ENCODE results near the gene ZNF19. TPM values are rescaled to one million over a fixed set of nuclear protein-coding genes. Genes with fewer than 3 reads are reported as not detected.

Gene ZNF19
- polyA plus RNA-seq, 1 experiment = 1.6 TPM

- CTCF ChIA-PET = no interaction called here
- no peak for DNase-seq (ENCODE audit: low read depth)
- TF ChIP-seq CTCF (IDR thresholded peaks at IDR 0.05; ENCODE audit: insufficient read depth, low read depth, low read length) = no peak
- POLR2A ChIA-PET = no interaction called here
- Histone ChIP-seq H3K36me3 (ENCODE audit: control insufficient read depth, insufficient read depth, low read length) (peaks cover 16% of the 10 kb centered on the region), H3K4me3 (ENCODE audit: low read depth, low read length) (no peak overlapping the region), H3K27me3 (ENCODE audit: control insufficient read depth, insufficient read depth, low read length) (no peaks in the 10 kb centered on the region)
Observed at GRCh38 chr16:71448274-71448866, 40.8 kb downstream of the ZNF19 start.

- POLR2A ChIA-PET = no interaction called here
- CTCF ChIA-PET = no interaction called here
- Histone ChIP-seq H3K4me3 (ENCODE audit: low read depth, low read length) (no peak overlapping the region), H3K36me3 (ENCODE audit: control insufficient read depth, insufficient read depth, low read length) (peaks cover 2% of the 10 kb centered on the region; the same call in 1 of the 2 replicates), H3K27me3 (ENCODE audit: control insufficient read depth, insufficient read depth, low read length) (no peaks in the 10 kb centered on the region)
- no peak for DNase-seq (ENCODE audit: low read depth)
- TF ChIP-seq CTCF (IDR thresholded peaks at IDR 0.05; ENCODE audit: insufficient read depth, low read depth, low read length) = no peak
Observed at GRCh38 chr16:71443714-71444113, 45.4 kb downstream of the ZNF19 start.

DNA sequence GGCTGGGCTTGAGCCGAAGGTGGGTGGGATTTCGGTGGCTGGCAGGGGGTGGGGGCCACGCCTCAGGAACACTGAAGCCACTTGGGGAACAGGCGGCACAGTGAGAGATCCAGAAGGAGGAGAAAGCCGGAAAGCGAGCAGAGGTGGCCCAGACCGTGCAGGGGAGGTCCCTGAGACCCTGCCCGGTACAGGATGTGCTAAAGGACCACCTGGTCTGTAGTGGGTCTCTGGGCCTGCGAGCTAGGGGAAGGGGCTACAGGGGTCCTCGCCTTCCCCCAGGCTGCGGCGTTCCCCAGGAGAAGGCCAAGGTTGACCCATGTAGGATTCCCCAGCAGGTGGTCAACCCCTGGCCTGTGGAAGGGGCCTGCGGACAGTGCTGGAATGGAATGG lies 47.1 kb downstream of the ZNF19 start, which contains the start of gene TLE7:
Gene TLE7, minus strand, starts transcription at position 4 of the 390 bp plus-strand sequence. CDS start 8,730 bp downstream, outside the sequence.
- no peaks in the 10 kb centered on the region for H3K27me3 ChIP-seq (ENCODE audit: control insufficient read depth, insufficient read depth, low read length)
- POLR2A ChIA-PET = no interaction called here
- DNase-seq (ENCODE audit: low read depth) = no peak
- CTCF ChIA-PET = interaction anchor here (1.0 kb wide), 1 partner anchor 17 kb away, joined by 3 read pairs; no protein-coding TSS in a partner anchor
- H3K36me3 ChIP-seq (ENCODE audit: control insufficient read depth, insufficient read depth, low read length) = no peaks in the 10 kb centered on the region
- TF ChIP-seq CTCF (IDR thresholded peaks at IDR 0.05; ENCODE audit: insufficient read depth, low read depth, low read length) = no peak
- no peak within 1 kb of the TSS for H3K4me3 ChIP-seq (ENCODE audit: low read depth, low read length)

DNA sequence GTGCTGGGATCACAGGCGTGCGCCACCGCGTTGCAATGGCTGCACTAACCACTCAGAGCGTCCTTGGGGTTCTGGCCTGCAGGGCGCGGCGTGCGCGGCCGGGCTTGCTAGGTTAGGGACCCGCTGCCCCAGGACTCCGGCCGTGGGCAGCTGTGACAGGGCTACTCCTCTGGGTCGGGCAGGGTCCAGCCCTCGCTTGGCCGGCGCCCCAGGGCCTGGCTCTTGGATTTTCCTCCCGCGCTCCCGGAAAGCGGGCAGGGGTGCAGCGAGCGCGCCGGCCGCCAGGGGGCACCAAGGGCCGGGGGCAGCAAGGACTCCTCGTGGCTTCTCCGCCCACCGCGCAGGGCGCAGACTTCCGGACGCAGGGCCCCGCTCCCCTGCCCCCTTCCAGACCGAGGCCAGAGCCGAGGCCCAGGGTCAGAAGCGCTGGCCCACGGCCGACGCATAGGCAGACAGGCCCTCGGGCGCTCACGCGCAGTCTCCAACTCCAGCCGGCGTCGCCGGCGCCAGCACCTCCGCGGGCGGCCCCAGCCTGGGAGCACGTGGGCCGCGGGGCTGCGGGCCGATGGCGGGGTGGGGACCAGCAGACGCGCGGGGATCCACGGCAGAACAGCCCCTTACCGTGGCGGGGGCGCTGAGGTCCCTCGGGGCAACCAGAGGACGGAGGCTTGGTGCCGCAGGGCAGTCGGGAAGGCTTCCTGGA lies 47.6 kb downstream of the ZNF19 start:
- Histone ChIP-seq H3K36me3 (ENCODE audit: control insufficient read depth, insufficient read depth, low read length) (no peaks in the 10 kb centered on the region), H3K4me3 (ENCODE audit: low read depth, low read length) (no peak overlapping the region), H3K27me3 (ENCODE audit: control insufficient read depth, insufficient read depth, low read length) (no peaks in the 10 kb centered on the region)
- ChIA-PET POLR2A (no interaction called here), CTCF (interaction anchor here (1.0 kb wide), 1 partner anchor 49 kb away, joined by 3 read pairs; no protein-coding TSS in a partner anchor)
- TF ChIP-seq CTCF (IDR thresholded peaks at IDR 0.05; ENCODE audit: insufficient read depth, low read depth, low read length) = peak; percentile 39
- no peak for DNase-seq (ENCODE audit: low read depth)

DNA sequence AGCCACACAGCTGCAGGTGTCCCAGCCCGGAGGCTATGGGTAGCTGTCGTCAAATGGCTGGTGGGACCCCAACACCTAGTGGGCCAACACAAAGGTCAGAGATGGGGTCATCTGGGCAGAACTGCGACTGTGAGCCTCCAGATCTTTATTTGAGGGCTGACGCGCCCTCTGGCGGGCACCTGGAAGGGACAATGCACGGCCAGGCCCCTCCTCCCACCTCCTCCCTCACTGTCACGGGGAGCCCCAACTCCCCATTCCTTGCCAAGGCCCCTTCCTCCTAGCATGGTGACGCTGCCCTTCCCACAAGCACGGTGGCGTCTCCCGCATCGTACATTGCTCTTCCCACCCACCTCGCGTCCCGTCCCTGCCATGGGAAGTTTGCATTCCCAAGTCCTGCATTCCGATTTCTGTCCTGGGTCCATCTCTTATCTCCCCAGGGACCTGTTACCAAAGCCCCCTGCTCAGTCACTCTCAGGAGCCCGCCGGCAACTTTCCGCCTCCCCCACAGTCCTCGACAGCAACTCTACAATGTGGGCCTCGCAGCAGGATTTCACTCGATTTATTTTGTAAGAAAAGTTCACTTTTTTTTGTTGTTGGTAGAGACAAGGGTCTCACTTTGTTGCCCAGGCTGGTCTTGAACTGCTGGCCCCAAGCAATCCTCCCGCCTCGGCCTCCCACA lies 48.3 kb downstream of the ZNF19 start:
- Histone ChIP-seq H3K27me3 (ENCODE audit: control insufficient read depth, insufficient read depth, low read length) (no peaks in the 10 kb centered on the region), H3K4me3 (ENCODE audit: low read depth, low read length) (no peak overlapping the region), H3K36me3 (ENCODE audit: control insufficient read depth, insufficient read depth, low read length) (no peaks in the 10 kb centered on the region)
- DNase-seq (ENCODE audit: low read depth) = no peak
- no peak for TF ChIP-seq CTCF (IDR thresholded peaks at IDR 0.05; ENCODE audit: insufficient read depth, low read depth, low read length)
- ChIA-PET POLR2A (no interaction called here), CTCF (interaction anchor here (1.0 to 3.5 kb wide), 3 partner anchors 28 to 59 kb away, joined by 3 to 13 read pairs (median 4); no protein-coding TSS in a partner anchor)
